ENCODE results near the gene NOXO1.
"Not testable (repeated sequence)": the region's sequence is repeated elsewhere in the genome, so short reads cannot be mapped to it uniquely, and the experiment has no call there.

The NOXO1 gene

DNA sequence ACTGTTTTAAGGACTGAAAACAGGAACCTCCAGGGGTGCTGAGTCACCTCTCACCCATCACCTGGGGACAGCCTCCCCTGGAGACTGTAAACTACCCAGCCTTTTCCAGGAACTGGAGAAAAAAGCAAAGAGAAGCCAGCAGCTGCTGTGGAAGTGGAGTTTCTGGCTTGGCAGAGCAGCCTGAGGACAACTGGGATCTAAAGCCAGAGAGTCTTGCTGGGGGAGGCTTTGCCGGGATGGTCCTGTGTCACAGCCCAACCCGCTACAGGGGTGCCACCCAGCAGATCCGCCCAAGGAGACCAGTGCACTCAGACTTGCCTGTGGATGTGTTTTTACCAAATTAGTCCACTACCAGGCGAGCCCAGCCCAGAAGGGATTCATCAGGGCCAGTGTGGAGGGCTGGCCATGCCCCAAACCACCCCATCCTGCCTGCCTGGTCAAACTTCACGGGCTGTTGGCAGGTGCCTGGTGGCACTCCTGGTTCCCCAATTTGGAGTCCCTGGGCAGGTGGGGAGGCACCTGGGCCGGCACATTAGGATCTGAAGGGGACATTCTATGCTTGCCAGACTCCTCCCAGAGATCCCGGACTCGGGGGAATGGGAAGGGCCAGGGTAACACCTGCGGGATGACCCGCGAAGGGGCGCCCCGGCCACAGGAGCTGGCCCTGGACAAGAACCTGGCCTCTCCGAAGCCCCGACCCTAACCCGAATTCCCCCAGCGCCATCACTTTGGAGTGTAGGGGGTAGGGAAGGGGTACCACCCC, 39.0 kb downstream of the NOXO1 start:
- DNase-seq (ENCODE audit: low read depth, low spot score) = no peak

DNA sequence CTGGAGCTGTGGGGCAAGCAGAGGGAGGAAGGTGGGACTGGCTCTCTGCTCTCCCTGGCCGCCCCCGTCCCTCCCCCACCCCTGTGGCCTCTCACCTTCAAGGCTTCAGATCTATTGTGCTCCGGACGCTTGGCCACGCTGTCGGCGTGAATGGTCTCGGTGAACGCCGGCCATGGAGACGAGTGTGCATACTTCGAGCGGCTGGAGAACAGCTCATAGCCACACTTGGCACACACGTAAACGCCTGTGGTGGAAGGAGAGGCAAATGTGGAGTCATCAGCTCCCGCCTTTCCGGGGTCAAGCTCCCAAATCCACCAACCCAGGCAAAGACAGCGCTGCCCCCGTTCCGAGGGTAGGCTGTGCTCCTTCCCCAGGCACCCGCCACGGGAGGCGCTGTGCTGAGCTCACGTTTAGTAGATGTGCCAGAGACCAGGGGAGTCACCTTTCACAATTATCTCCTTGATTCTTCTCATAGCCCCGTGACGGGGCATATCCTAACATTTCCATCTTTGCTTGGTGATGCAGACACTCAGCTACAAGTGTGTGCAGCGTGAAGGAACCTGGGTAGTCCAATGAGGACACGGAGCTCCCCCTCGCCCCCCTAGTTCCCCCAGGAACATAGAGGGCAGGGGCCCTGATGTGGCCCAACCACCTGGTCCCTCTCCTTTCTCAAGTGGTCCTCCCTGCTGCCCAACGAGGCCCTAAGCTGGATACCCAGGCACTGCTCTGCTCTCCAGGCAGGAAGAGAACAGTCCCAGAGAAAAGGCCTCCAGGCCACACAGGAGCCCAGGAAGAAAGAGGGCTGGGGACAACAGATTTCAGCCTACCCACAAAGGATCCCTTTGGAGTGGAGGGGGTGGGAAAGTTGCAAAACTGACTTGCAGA, 39.9 kb downstream of the NOXO1 start:
- DNase-seq (ENCODE audit: low read depth, low spot score) = no peak

DNA sequence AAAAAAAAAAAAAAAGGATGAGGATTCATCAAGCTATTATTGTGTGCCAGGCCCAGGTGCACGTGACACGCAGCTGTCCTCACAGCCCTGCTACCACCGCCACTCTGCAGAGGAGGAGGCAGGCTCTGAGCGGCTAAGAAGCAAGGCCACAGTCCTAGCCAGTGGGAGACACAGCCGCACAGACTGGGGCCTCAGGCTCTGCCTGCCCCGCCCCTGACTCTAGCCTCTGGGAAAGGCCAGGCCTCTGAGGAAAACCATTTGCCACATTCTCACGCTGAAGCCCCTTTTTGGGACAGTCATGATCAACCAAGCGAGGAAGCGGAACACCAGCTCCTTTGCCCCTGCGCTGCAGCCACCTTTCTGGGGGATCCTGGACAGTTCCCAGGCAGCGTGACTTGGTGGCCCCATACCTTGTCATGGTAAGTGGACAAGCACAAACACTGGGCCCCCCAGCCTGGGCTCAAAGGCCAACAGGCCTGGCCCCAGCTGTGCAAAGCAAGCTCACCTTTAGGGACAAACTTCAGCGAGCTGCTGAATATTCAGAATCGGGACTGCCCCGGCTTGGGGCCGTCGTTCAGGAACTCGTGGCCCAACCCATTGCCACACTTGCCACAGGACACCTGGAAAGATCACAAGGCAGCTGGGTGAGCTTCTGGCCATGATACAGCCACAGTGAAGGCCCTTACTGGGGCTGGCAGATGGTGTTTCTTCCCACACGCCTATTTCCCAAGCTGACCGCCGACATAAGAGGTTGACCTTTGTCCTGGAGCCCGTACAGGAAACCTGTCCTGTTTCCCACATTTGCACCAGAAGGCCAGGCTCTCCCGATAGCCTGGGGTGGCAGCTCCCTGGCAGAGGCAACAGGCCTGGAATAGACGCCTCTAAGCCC, 40.8 kb downstream of the NOXO1 start:
- DNase-seq (ENCODE audit: low read depth, low spot score) = no peak

DNA sequence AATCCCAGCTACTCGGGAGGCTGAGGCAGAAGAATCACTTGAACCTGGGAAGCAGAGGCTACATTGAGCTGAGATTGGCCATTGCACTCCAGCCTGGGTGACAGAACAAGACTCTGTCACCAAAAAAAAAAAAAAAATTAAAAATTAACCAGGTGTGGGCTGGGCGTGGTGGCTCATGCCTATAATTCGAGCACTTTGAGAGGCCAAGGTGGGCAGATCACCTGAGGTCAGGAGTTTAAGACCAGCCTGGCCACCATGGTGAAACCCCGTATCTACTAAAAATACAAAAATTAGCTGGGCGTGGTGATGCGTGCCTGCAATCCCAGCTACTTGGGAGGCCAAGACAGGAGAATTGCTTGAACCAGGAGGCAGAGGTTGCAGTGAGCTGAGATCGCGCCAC, 41.4 kb downstream of the NOXO1 start:
- not testable (repeated sequence) for DNase-seq (ENCODE audit: low read depth, low spot score)

DNA sequence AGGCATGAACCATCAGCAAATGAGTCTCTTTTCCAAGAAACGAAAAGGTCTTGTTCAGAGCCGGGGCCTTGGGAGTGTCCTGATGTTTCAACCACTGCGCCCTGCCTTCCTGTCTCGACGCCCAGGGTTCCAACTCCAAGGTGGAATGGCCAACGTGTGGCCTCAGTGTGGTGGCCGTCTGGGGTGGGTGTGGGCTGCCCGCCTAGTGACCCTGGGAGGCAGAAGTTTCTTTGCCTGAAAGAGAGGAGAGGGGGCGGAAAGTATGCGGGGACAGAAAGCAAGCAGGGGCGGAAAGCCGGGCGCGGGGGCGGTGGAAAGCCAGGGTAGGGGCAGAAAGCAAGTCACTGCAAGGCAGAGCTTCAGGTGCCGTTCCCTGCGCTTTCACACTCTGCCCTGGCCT, 42.4 kb downstream of the NOXO1 start:
- no peak for DNase-seq (ENCODE audit: low read depth, low spot score)

DNA sequence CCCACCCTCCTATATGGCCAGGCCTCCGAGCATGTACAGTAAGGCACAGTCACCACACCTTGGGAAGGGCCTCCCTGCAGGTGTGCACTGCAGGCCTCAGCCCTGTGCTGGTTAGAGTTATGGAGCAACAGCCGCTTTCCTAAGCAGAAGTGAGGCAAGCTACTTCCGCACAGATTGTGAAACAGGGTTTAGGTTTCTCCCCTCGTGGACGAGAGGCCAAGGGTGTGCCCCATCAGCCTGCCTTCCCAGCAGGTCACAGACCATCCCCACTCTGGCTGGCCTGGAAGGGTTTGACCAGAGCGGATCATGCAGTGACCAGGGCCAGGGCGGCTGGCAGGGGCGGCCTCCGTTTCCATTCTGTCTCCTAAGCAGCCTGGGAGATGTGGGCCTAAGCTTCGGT, 43.0 kb downstream of the NOXO1 start:
- DNase-seq (ENCODE audit: low read depth, low spot score) = no peak

DNA sequence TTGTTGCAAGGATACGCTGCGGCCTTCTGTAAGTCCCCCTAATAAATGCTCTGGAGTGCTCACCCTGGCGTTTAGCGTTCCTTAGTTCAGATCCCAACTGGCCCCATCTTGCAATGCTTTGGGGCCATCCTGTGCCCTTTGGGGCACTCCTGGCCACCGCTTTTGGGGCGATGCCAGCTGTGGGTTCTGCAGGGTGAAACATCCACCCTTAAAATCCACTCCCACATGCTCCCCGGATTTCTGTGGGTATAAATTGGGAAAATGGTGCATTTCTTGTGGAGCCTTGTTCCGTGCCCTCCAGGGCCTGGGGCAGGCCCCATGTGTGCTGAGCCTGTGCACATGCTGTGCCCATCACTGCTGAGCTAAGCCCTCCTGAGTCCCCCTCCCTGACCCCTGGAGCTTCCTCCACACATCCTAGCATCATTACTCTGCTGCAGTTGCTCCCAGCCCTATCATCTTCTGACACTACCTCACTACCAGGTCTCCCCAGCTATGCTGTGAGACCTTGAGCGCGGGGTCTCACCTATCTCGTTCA, 44.3 kb downstream of the NOXO1 start:
- no peak for DNase-seq (ENCODE audit: low read depth, low spot score)

DNA sequence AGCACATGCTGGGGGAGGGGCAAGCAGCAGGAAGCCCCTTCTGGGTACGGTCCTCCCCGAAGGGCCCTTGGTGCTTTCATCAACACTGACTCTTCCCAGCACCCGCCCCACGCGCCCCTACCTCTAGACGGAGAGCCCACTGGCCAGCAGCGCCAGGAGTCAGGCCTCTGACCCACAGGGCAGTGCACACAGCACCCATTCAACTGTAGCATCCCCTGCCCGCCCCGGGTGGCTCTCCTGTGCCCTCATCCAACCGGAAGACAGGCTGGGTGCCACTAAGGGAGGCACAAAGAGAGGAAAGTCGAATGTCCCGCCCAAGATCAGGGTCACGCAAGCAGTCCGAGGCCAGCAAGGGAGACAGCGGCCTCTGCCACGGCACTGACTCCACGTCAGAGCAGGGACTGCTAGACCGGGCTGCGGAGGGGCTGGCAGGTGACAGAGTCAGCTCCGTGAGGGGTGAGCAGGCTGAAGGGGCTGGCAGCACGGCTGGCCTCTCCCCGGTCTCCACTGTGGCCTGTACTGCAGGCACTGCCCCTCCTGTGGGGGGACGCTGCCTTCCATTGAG, 48.1 kb downstream of the NOXO1 start:
- DNase-seq (ENCODE audit: low read depth, low spot score) = no peak

DNA sequence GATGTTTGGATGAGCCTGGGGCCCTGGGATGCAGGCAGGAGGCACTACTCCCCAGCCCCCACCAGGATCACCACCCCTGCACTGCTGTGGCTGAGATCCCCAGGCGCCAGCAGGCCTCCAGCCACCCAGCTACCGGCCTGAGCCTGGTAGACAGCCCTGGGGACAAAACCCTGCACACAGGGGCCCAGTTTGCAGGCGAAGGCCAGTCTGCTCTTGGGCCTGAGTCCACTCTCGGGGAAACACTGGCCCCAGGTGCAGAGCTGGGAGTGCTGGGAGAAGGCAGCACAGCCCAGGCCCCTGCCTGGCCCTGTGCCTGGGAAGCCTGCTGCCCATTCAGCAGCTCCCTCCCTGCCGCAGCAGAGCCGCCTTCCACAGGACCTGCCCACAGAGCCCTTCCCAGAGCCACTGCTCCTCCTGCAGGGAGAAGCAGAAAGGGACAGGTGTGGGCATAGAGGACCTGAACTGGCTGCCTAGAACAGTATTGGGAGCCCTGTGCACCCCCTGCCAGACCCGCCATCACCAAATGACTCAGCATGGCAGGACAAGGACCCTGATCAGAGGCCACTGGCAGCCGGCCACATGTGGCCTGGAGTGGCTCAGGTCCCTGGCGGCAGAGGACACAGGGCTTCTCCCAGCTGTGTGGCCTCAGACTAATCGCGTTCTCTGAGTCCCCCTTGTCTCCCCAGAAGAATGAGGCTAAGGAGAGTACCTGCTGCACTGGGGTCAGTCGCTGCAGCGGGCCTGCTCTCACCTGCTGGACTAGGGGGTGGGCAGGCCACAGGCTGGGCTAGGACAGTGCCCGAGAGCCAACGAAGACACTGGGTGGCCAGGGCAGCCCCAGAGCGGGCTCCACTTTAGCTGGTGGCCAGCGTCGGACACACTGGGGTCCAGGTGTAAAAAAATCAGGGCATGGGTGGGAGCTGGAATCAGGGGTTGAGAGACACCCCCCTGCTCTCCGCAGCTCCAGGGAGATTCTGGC, 48.9 kb downstream of the NOXO1 start:
- DNase-seq (ENCODE audit: low read depth, low spot score) = no peak

DNA sequence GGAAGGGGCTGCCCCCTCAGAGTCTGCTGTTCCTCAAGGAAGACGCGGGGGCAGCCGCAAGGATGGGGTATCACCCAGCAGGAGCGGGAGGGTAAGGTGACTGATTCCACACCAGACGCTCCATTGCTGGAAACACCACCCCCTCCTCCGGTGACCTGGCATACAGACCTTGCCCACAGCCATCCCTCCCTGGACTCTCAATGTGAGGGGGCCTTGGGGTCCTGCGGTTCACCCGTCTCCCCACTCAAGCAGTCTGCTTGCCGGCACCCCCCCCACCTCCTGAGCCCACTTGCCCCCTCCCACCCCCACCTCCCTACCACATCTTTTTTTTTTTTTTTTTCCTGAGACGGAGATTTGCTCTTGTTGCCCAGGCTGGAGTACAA, 50.9 kb downstream of the NOXO1 start:
- no peak for DNase-seq (ENCODE audit: low read depth, low spot score)

DNA sequence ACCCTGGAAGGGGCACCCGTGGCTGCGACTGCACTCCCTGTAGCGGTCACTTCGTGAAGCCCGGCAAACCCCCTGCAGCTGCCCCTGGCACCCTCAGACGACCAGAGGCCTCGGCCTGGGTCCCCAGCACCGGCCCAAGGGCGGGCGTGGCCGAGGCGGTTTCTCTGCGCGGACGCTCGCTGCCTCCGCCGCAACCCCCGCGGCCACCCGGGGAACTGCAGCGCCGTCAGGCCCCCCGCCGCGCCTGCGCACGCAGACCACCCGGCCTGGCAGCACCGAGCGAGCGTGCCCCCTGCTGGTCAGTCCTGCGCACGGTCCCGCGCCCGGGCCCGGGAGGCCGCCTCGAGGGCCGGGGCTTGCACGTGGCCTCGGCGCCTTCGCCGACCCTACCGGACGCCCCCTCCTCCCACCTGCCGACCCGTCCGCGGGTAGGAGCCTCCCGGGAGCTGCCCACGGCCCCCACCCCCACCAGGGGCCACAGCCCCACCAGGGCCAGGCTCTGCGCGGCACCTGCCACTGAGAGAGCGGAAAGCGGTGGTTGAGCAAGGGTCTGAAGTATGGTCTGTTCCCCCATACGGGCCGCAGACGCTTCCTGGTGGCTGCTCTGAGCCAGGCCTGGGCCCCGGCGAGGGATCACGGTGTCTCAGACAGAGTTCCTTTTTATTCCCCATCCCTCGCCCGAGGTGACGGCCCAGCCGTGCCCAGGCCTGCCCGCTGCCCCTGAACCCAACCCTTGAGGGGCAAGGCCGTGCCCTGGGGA, 51.5 kb downstream of the NOXO1 start:
- DNase-seq (ENCODE audit: low read depth, low spot score) = peak; percentile 41

DNA sequence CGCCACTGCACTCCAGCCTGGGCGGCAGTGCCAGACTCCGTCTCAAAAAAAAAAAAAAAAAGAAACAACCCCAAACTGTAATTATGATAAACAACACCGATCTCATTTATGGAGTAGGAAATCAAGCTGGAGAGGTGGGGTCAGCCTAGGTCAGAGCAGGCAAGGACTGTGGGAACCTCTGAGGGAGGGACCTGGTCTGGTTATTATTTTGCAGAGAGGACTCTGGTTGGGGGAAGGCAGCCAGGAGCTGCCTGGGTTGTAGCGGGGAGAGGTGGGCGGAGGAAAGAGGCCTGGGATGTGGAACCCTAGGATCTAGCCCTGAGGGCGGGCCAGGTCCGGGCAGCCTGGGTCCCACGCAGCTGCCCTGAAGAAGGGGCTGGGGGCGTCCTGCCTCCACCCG, 52.2 kb downstream of the NOXO1 start:
- no peak for DNase-seq (ENCODE audit: low read depth, low spot score)
